ENCODE results near the gene NOP14. TPM values are rescaled to one million over a fixed set of nuclear protein-coding genes. Genes with fewer than 3 reads are reported as not detected.

NOP14 gene
- polyA plus RNA-seq, 3 donors = 19.2 to 22.6 (median 19.9) TPM

DNA sequence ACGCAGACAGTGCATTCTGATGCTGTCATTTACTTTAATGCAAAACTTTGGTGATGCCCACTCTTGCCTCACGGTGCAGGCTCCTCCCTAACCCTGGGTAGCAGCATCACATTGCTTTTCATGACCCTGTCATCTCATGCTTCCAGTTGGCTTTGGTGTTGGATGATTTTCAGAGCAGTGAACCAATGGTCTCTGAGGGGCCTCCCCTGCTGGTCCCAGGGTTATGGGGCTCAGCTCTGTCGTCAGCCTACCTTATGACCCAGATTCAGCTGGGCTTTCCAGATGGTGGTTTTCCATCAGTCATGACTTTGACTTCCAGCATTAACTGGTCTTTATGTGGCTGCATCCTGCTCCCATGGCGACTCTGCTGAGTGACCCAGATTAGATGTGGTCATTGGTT, 56.0 kb downstream of the NOP14 start:
- no peak overlapping the region for H3K27ac ChIP-seq (ENCODE audit: low read depth, low read length)
- WGBS, 3 donors = 79 to 85% (median 83%) methylated on average over 4 of the region's 4 CpGs

DNA sequence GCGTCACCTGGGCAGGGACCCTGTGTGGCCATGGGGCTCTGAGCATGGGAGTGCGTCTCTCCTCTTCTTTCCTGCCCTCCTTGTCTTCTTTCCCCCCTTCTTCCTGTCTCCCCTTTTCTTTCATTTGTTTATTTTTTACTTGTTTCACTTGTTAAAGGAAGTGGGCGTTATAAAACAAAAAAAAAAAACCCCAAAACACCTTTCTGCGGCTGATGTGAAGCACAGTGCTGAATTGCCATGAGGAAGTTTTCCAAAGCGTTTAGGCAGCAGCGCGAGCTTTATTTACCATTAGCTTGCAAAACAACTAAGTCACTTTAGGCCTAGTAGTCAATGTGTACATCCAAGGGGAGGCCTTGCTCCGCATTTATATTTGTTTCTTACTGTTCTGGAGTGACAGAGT, 57.0 kb downstream of the NOP14 start:
- whole genome bisulfite sequencing, 3 donors = 74 to 83% (median 75%) methylated on average over 8 of the region's 8 CpGs
- no peak overlapping the region for H3K27ac ChIP-seq (ENCODE audit: low read depth, low read length)

DNA sequence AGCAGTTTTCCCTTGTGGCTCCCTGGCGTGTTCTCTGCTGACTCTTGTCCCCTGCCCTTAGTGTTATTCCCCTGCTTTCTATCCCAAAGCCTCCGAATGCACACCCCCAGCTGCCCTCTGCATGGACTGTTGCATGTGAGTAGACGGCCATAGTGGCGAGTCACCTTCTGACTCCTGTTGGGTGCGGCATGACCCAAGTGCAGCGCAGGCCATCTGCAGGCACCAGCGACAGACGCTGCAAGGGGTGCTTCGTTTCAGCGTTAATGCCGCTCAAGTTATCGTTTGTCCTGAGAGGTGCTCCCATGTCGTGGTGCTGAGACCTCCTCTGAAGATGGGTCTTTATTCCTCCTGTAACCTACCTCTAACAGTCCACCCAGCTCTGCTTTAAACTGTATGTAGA, 57.7 kb downstream of the NOP14 start:
- no peak overlapping the region for H3K27ac ChIP-seq (ENCODE audit: low read depth, low read length)
- WGBS, 3 donors = 92 to 93% (median 92%) methylated on average over 13 of the region's 13 CpGs

GRCh38 chr4:2902126-2902525, 61.1 kb downstream of the NOP14 start:
- WGBS, 3 donors = 30 to 93% (median 87%) methylated on average over 2 of the region's 2 CpGs
- H3K27ac ChIP-seq (ENCODE audit: low read depth, low read length) = no peak overlapping the region

GRCh38 chr4:2901186-2901585, 62.0 kb downstream of the NOP14 start:
- WGBS, 3 donors = 76 to 95% (median 90%) methylated on average over 3 of the region's 3 CpGs
- no peak overlapping the region for H3K27ac ChIP-seq (ENCODE audit: low read depth, low read length)

DNA sequence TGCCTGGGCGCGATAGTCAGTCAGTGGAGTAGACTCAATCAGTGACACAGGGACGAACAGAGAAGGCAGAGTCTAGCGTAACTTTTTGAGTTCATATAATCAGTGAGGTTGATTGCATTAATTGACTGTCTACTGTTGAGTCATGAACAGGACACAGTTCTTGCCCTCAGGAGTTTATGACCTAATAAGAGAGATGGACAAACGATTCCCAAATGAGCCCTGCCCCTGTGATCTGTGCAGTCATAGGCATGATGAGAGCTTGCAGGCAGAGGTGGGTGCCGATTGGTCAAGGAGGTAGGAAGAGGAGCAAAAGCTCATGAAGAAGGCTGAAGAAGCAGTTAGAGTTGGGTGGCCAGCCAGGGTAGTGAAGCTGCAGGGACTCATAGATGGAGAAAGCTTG, 62.5 kb downstream of the NOP14 start:
- WGBS, 3 donors = 92 to 96% (median 94%) methylated on average over 6 of the region's 6 CpGs
- H3K27ac ChIP-seq (ENCODE audit: low read depth, low read length) = no peak overlapping the region

GRCh38 chr4:2898001-2898400, 65.2 kb downstream of the NOP14 start:
- WGBS, 3 donors = 50 to 72% (median 60%) methylated on average over 3 of the region's 3 CpGs
- no peak overlapping the region for H3K27ac ChIP-seq (ENCODE audit: low read depth, low read length)

GRCh38 chr4:2893772-2894171, 69.4 kb downstream of the NOP14 start:
- no peak overlapping the region for H3K27ac ChIP-seq (ENCODE audit: low read depth, low read length)
- 32 to 46% (median 42%) methylated on average over 5 of the region's 5 CpGs for WGBS, 3 donors

DNA sequence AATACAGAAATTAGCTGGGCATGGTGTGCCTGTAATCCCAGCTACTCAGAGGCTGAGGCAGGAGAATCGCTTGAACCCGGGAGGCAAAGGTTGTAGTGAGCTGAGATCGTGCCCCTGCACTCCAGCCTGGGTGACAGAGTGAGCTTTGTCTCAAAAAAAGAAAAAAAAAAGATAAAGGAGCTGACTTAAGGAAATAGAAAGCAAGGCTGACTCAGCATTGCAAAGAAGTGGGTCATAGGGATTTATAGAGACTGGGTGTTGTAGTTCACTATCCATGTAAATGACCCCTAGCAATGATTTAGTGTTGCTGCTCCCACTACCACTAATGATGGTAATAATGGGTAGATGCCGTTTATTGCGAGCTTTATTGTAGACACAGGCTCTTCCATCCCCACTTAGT, 71.9 kb downstream of the NOP14 start:
- no peak overlapping the region for H3K27ac ChIP-seq (ENCODE audit: low read depth, low read length)
- WGBS, 3 donors = 70 to 80% (median 76%) methylated on average over 5 of the region's 5 CpGs

GRCh38 chr4:2888886-2889285, 74.3 kb downstream of the NOP14 start:
- H3K27ac ChIP-seq (ENCODE audit: low read depth, low read length) = no peak overlapping the region
- 78 to 95% (median 89%) methylated on average over 3 of the region's 3 CpGs for WGBS, 3 donors

Other genes with a start within 250 kb of the NOP14 start
- 10 to 100 TPM; 18.2 to 52.9 (median 52.5) TPM for gene TNIP2, start 207.1 kb downstream of the NOP14 start, polyA plus RNA-seq
- gene SH3BP2, start 170.3 kb downstream of the NOP14 start, polyA plus RNA-seq = 10 to 100 TPM; 12.0 to 37.1 (median 24.5) TPM
- 100 to 1,000 TPM in 2 of 3 donors, 10 to 100 TPM in 1; 66.5 to 270 (median 154) TPM for gene ADD1, start 119.6 kb downstream of the NOP14 start, polyA plus RNA-seq
- gene GRK4, start 165 bp upstream of the NOP14 start, polyA plus RNA-seq = 1 to 10 TPM; 3.4 to 5.4 (median 3.4) TPM
- not detected for gene HTT-AS, start 111.1 kb upstream of the NOP14 start, polyA plus RNA-seq
- 10 to 100 TPM; 10.2 to 19.0 (median 12.2) TPM for gene HTT, start 111.3 kb upstream of the NOP14 start, polyA plus RNA-seq

All from adipose tissue (tissue), 3 donors.